Measurements from ENCODE around the gene EMC10. TPM values are rescaled to one million over a fixed set of nuclear protein-coding genes. Genes with fewer than 3 reads are reported as not detected.

The EMC10 gene
- total and polyA plus RNA-seq, 10 of the 15 experiments (the other 5 are each of a cell fraction or from before 2014, with no cell fraction given), result 2.5 to 77.3 (median 20.3) TPM

DNA sequence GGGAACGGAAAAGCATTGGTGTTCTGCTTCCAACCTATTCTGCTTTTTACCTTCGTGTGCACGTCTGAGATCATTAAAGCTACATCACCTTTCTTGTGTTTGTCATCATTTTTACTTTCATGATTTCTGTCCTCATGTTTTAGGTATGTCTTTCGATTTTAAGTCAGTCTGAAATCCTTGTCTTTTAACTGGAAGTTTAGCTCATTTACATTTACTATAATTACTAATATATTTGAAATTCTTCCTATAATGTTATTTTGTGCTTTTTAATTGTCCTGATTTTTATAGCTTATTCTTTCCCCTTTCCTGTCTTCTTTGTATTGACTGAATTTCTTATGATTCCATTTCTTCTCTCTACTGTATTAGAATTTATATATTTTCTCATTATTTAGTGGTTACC lies 56.6 kb downstream of the EMC10 start:
- H2AFZ ChIP-seq (ENCODE audit: control insufficient read depth, low read depth, low read length), result no peak overlapping the region
- no peak overlapping the region for H3K4me2 ChIP-seq (ENCODE audit: control insufficient read depth, insufficient read depth)
- H3K9me3 ChIP-seq (replicated peaks; ENCODE audit: control insufficient read depth, insufficient read depth, low read length), result peaks cover 9% of the 10 kb centered on the region; the same call in 2 of the 3 replicates
- CTCF ChIA-PET, result no interaction called here
- H3K79me2 ChIP-seq (ENCODE audit: control insufficient read depth, insufficient read depth, low read length), result no peaks in the 10 kb centered on the region
- peaks cover 8% of the 10 kb centered on the region for H3K4me1 ChIP-seq (ENCODE audit: control insufficient read depth, insufficient read depth, low read length)
- POLR2A ChIA-PET, result interaction anchor here (0.6 to 0.7 kb wide), 2 partner anchors 24 to 40 kb away, joined by 3 to 4 read pairs; no protein-coding TSS in a partner anchor
- ATAC-seq (no peak), DNase-seq (ENCODE audit: low read depth, low spot score) (no peak), FAIRE-seq (no peak)
- intact Hi-C loops (cut with micrococcal nuclease; ENCODE audit: unreplicated experiment), result loop anchor here (10.0 kb wide), 1 partner anchor 178 kb away; no protein-coding TSS in a partner anchor
- H3K4me3 ChIP-seq, result no peak overlapping the region
- no peaks in the 10 kb centered on the region for H3K36me3 ChIP-seq (ENCODE audit: control insufficient read depth in 2 of 2, insufficient read depth in 2 of 2, low read length in 1 of 2)
- TF ChIP-seq ZNF217 (IDR thresholded peaks at IDR 0.05), result 0 out of 2 replicates have a peak, but pooled peaks have one; percentile 18
- TF ChIP-seq ZNF274 (IDR thresholded peaks at IDR 0.05; ENCODE audit: insufficient read depth, insufficient read length), result no peak
- H3K27ac ChIP-seq (ENCODE audit: control insufficient read depth, insufficient read depth), result no peak overlapping the region
- BruUV-seq (replicated peaks), result no TSS peak
- no peaks in the 10 kb centered on the region; a peak in 1 of 4 replicates for H3K27me3 ChIP-seq (replicated peaks in 1 of 2; ENCODE audit: control insufficient read depth in 2 of 2, insufficient read depth in 2 of 2, low read length in 1 of 2)
- 55% methylated on average over 4 of the region's 4 CpGs for WGBS (ENCODE audit: insufficient coverage, insufficient replicate concordance, low lambda C conversion rate, missing lambda C conversion rate)
- no peaks in the 10 kb centered on the region for H4K20me1 ChIP-seq (ENCODE audit: control insufficient read depth, insufficient read depth)
- no peak overlapping the region for H3K9ac ChIP-seq (ENCODE audit: control insufficient read depth, insufficient read depth, low read length)
- RAD21 ChIA-PET (ENCODE audit: unreplicated experiment), result no interaction called here
- SMC1A ChIA-PET (ENCODE audit: uncharacterized antibody, unreplicated experiment), result interaction anchor here (0.6 to 0.8 kb wide), 3 partner anchors 15 to 73 kb away, joined by 3 to 4 read pairs (median 3); no protein-coding TSS in a partner anchor
- in situ Hi-C loops (cut with MboI), result loop anchor here (10.0 kb wide), 1 partner anchor 392 kb away; no protein-coding TSS in a partner anchor

DNA sequence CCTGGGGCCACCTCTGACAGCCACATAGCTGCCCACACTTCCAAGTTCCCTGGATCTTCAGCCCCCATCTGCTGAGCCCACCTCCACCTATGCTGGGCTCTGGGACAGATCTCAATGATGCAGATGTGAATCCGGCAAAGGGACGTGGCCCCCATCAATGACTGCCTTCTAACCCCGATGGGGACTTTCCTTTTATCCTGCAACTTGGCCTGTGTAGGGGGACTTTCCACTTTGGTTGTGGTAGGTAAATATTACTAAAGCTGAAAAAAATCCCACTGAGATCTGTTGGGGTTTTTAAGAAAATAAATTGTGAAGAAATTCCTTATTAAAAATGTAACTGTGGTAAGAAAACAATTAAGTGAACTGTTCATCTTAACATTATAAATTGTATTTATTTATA lies 58.2 kb downstream of the EMC10 start:
- DNase-seq (ENCODE audit: low read depth, low spot score) (no peak), FAIRE-seq (no peak), ATAC-seq (peak; percentile 81)
- no peak overlapping the region for H2AFZ ChIP-seq (ENCODE audit: control insufficient read depth, low read depth, low read length)
- ChIA-PET CTCF (interaction anchor here (0.8 to 8.6 kb wide), 6 partner anchors 22 to 250 kb away, joined by 3 to 117 read pairs (median 4); partner anchors contain the start of gene JOSD2), RAD21 (ENCODE audit: unreplicated experiment) (interaction anchor here (1.0 to 2.5 kb wide), 4 partner anchors 23 to 249 kb away, joined by 3 to 8 read pairs (median 4); partner anchors contain the start of gene JOSD2), SMC1A (ENCODE audit: uncharacterized antibody, unreplicated experiment) (interaction anchor here (0.5 to 1.8 kb wide), 3 partner anchors 74 to 191 kb away, joined by 3 read pairs; no protein-coding TSS in a partner anchor), POLR2A (interaction anchor here (0.6 kb wide), 1 partner anchor 10 kb away, joined by 3 read pairs; no protein-coding TSS in a partner anchor)
- no peak overlapping the region for H3K9ac ChIP-seq (ENCODE audit: control insufficient read depth, insufficient read depth, low read length)
- peaks cover 9% of the 10 kb centered on the region; the same call in 2 of the 3 replicates for H3K9me3 ChIP-seq (replicated peaks; ENCODE audit: control insufficient read depth, insufficient read depth, low read length)
- peak overlapping the region; percentile 50 for H3K27ac ChIP-seq (ENCODE audit: control insufficient read depth, insufficient read depth)
- H3K79me2 ChIP-seq (ENCODE audit: control insufficient read depth, insufficient read depth, low read length), result no peaks in the 10 kb centered on the region
- no peak overlapping the region; the same call in 1 of the 2 replicates for H3K4me2 ChIP-seq (ENCODE audit: control insufficient read depth, insufficient read depth)
- H3K36me3 ChIP-seq (ENCODE audit: control insufficient read depth in 2 of 2, insufficient read depth in 2 of 2, low read length in 1 of 2), result no peaks in the 10 kb centered on the region
- H3K4me1 ChIP-seq (ENCODE audit: control insufficient read depth, insufficient read depth, low read length), result peaks cover 8% of the 10 kb centered on the region
- no peaks in the 10 kb centered on the region for H4K20me1 ChIP-seq (ENCODE audit: control insufficient read depth, insufficient read depth)
- H3K27me3 ChIP-seq (replicated peaks in 1 of 2; ENCODE audit: control insufficient read depth in 2 of 2, insufficient read depth in 2 of 2, low read length in 1 of 2), result no peaks in the 10 kb centered on the region
- no TSS peak for BruUV-seq (replicated peaks)
- in situ Hi-C loops (cut with MboI), result loop anchor here (10.0 kb wide), 1 partner anchor 390 kb away; no protein-coding TSS in a partner anchor
- intact Hi-C loops (cut with micrococcal nuclease; ENCODE audit: unreplicated experiment), result loop anchor here (10.0 kb wide), 1 partner anchor 180 kb away; no protein-coding TSS in a partner anchor
- no peak overlapping the region for H3K4me3 ChIP-seq
- 0% methylated on average over 3 of the region's 3 CpGs for WGBS (ENCODE audit: insufficient coverage, insufficient replicate concordance, low lambda C conversion rate, missing lambda C conversion rate)
- no peak for TF ChIP-seq NR2C2 (IDR thresholded peaks at IDR 0.05; ENCODE audit: borderline replicate concordance, control insufficient read depth, insufficient read length, low read depth)
- no peak for TF ChIP-seq NR2C1 (IDR thresholded peaks at IDR 0.05)
- TF ChIP-seq, protein P1, sequence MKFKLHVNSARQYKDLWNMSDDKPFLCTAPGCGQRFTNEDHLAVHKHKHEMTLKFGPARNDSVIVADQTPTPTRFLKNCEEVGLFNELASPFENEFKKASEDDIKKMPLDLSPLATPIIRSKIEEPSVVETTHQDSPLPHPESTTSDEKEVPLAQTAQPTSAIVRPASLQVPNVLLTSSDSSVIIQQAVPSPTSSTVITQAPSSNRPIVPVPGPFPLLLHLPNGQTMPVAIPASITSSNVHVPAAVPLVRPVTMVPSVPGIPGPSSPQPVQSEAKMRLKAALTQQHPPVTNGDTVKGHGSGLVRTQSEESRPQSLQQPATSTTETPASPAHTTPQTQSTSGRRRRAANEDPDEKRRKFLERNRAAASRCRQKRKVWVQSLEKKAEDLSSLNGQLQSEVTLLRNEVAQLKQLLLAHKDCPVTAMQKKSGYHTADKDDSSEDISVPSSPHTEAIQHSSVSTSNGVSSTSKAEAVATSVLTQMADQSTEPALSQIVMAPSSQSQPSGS (IDR thresholded peaks at IDR 0.05; ENCODE audit: low read length), result no peak
- TF ChIP-seq, protein P2, sequence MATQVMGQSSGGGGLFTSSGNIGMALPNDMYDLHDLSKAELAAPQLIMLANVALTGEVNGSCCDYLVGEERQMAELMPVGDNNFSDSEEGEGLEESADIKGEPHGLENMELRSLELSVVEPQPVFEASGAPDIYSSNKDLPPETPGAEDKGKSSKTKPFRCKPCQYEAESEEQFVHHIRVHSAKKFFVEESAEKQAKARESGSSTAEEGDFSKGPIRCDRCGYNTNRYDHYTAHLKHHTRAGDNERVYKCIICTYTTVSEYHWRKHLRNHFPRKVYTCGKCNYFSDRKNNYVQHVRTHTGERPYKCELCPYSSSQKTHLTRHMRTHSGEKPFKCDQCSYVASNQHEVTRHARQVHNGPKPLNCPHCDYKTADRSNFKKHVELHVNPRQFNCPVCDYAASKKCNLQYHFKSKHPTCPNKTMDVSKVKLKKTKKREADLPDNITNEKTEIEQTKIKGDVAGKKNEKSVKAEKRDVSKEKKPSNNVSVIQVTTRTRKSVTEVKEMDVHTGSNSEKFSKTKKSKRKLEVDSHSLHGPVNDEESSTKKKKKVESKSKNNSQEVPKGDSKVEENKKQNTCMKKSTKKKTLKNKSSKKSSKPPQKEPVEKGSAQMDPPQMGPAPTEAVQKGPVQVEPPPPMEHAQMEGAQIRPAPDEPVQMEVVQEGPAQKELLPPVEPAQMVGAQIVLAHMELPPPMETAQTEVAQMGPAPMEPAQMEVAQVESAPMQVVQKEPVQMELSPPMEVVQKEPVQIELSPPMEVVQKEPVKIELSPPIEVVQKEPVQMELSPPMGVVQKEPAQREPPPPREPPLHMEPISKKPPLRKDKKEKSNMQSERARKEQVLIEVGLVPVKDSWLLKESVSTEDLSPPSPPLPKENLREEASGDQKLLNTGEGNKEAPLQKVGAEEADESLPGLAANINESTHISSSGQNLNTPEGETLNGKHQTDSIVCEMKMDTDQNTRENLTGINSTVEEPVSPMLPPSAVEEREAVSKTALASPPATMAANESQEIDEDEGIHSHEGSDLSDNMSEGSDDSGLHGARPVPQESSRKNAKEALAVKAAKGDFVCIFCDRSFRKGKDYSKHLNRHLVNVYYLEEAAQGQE (IDR thresholded peaks at IDR 0.05; ENCODE audit: low read depth, low read length), result no peak
- TF ChIP-seq CHD1 (IDR thresholded peaks at IDR 0.05; ENCODE audit: low read depth, low read length), result no peak
- TF ChIP-seq HDAC2 (IDR thresholded peaks at IDR 0.05), result no peak
- TF ChIP-seq NFXL1 (IDR thresholded peaks at IDR 0.05; ENCODE audit: borderline replicate concordance), result no peak
- no peak for TF ChIP-seq TARDBP (IDR thresholded peaks at IDR 0.05; ENCODE audit: borderline replicate concordance)
- no peak for TF ChIP-seq MEF2B (IDR thresholded peaks at IDR 0.05; ENCODE audit: partially characterized antibody, poor library complexity, severe bottlenecking)
